ENCODE measurements around the gene TMEM94.

- TF ChIP-seq CTCF (IDR thresholded peaks at IDR 0.05) (no peak), POLR2A (IDR thresholded peaks at IDR 0.05) (no peak)
Measured at GRCh38 chr17:75521951-75522727, 65.7 kb downstream of the TMEM94 start.
